Breast epithelium (tissue), 4 donors: ENCODE results near the gene NR6A1. TPM values are rescaled to one million over a fixed set of nuclear protein-coding genes. Genes with fewer than 3 reads are reported as not detected.
A peak's percentile ranks its signal among the peaks of the same experiment; 100 is the strongest.

Source experiments
- DNase-seq, 2 donors: peaks; one replicate each; pipeline ENCODE4 v3.0.0-alpha.2; 2019; ENCODE audit warnings: low spot score in 2 of 2
- H3K27ac ChIP-seq, 2 donors: fragments of 200-600 bp; sonication (generic) in 1 of 2; one replicate each; pipeline ENCODE4 v1.5.1; 2016 to 2019; ENCODE audit warnings: mild to moderate bottlenecking in 1 of 2
- H3K27me3 ChIP-seq, 2 donors: fragments of 200-600 bp; sonication (generic) in 1 of 2; one replicate each; pipeline versions ENCODE4 v1.5.1 to v1.6.0; 2017 to 2019; ENCODE audit warnings: control low read depth in 1 of 2, mild to moderate bottlenecking in 1 of 2
- H3K36me3 ChIP-seq: fragments of 200-600 bp; one replicate; pipeline ENCODE4 v1.5.1; 2019
- H3K4me1 ChIP-seq, 2 donors: fragments of 200-600 bp; sonication (generic); one replicate each; pipeline ENCODE4 v1.5.1; 2016 to 2019; ENCODE audit warnings: control low read depth in 1 of 2
- H3K4me3 ChIP-seq, 3 donors: fragments of 200-600 bp; sonication (generic); 1 replicate in 2 of 3; 2 replicates in 1 of 3; pipeline ENCODE4 v1.5.1; 2016 to 2019; ENCODE audit warnings: mild to moderate bottlenecking in 3 of 3, moderate library complexity in 2 of 3
- H3K9me3 ChIP-seq, 2 donors: fragments of 200-600 bp; sonication (generic) in 1 of 2; one replicate each; pipeline ENCODE4 v1.5.1; 2016 to 2019; ENCODE audit warnings: control low read depth in 1 of 2
- POLR2A ChIP-seq: fragments of 450-650 bp; IDR thresholded peaks from one replicate; pipeline ENCODE4 v1.6.1; 2016; ENCODE audit warnings: antibody characterized with exemption, mild to moderate bottlenecking, moderate library complexity
- POLR2AphosphoS5 ChIP-seq, 3 donors: sonication (generic); formaldehyde crosslinking; IDR thresholded peaks; one replicate each; pipeline ENCODE4 v1.6.1; 2017; ENCODE audit warnings: antibody characterized with exemption in 3 of 3
- intact Hi-C: fragments of 100-400 bp; cut with DNase I; formaldehyde crosslinking; loops from one replicate; pipeline ENCODE4 v1.15.1; 2023; ENCODE audit warnings: low total_unique reads
- total RNA-seq, 3 donors: library from RNA; depleted of rRNA; stranded (reverse); fragments of >200 nt; gene quantifications; one replicate each; pipeline ENCODE4 v1.1.0, GENCODE V29; 2016
- TF ChIP-seq, protein P1 (sequence below), 3 donors: fragments of 450-650 bp; IDR thresholded peaks; one replicate each; pipeline ENCODE4 v1.5.1; 2016 to 2017; ENCODE audit warnings: antibody characterized with exemption in 3 of 3, mild to moderate bottlenecking in 3 of 3, moderate library complexity in 3 of 3

The NR6A1 gene
- total RNA-seq, 3 donors from 2014 or later, result 1.3 to 5.3 (median 3.9) TPM

DNA sequence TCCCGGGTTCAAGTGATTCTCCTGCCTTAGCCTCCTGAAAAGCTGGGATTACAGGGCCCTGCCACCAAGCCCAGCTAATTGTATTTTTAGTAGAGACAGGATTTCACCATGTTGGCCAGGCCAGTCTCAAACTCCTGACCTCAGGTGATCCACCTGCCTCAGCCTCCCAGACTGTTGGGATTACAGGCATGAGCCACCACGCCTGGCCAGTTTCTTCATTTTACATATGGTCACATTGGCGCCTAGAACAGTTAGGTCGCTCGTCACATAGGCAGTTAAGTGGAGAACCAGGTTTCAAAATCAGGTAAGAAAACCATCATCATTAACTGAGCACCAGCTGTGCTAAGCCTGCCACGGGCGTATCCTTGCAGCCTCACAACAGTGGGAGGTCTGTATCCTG is 41.9 kb upstream of the NR6A1 start:
- intact Hi-C loops, result no loop called here
- no peak overlapping the region for H3K4me3 ChIP-seq
- H3K36me3 ChIP-seq, result no peaks in the 10 kb centered on the region
- peak overlapping the region; percentile 58 to 69 for H3K27ac ChIP-seq
- H3K9me3 ChIP-seq, result no peaks in the 10 kb centered on the region
- H3K27me3 ChIP-seq, result no peaks in the 10 kb centered on the region
- TF ChIP-seq POLR2AphosphoS5 (IDR thresholded peaks at IDR 0.05), result no peak
- TF ChIP-seq, protein P1, sequence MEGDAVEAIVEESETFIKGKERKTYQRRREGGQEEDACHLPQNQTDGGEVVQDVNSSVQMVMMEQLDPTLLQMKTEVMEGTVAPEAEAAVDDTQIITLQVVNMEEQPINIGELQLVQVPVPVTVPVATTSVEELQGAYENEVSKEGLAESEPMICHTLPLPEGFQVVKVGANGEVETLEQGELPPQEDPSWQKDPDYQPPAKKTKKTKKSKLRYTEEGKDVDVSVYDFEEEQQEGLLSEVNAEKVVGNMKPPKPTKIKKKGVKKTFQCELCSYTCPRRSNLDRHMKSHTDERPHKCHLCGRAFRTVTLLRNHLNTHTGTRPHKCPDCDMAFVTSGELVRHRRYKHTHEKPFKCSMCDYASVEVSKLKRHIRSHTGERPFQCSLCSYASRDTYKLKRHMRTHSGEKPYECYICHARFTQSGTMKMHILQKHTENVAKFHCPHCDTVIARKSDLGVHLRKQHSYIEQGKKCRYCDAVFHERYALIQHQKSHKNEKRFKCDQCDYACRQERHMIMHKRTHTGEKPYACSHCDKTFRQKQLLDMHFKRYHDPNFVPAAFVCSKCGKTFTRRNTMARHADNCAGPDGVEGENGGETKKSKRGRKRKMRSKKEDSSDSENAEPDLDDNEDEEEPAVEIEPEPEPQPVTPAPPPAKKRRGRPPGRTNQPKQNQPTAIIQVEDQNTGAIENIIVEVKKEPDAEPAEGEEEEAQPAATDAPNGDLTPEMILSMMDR (IDR thresholded peaks at IDR 0.05), result no peak
- peaks cover 0 to 5% of the 10 kb centered on the region in 2 donors for H3K4me1 ChIP-seq
- no peak for DNase-seq

DNA sequence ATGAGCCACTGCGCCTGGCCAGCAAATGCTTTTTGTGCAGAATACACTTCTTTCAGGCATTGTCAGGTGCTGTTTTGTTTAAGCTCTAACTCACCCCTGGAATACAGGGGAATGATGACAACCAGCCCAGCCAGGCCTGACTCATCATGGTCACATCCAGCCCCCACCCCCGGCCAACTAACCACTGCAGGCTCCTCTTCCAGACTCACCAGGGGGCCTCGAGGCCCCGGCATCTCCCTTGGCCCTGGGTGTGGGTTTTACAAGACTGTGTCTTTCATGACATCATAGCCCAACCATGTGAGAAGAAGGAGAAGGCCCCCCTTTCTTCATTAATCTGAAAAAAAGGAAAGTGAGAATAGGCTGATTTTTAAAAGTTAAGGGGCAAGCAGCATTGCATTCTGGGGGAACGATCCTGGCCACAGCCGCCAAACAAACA is 41.3 kb upstream of the NR6A1 start:
- peaks cover 0 to 5% of the 10 kb centered on the region in 2 donors for H3K4me1 ChIP-seq
- no peaks in the 10 kb centered on the region for H3K36me3 ChIP-seq
- TF ChIP-seq POLR2A (no peak), POLR2AphosphoS5 (IDR thresholded peaks at IDR 0.05) (no peak)
- TF ChIP-seq, protein P1 (IDR thresholded peaks at IDR 0.05), result no peak
- H3K27ac ChIP-seq, result peak overlapping the region; percentile 69 to 86
- no peaks in the 10 kb centered on the region for H3K9me3 ChIP-seq
- no peaks in the 10 kb centered on the region for H3K27me3 ChIP-seq
- intact Hi-C loops, result no loop called here
- DNase-seq, result peak in 1 of 2 donors; percentile 58
- H3K4me3 ChIP-seq, result no peak overlapping the region

DNA sequence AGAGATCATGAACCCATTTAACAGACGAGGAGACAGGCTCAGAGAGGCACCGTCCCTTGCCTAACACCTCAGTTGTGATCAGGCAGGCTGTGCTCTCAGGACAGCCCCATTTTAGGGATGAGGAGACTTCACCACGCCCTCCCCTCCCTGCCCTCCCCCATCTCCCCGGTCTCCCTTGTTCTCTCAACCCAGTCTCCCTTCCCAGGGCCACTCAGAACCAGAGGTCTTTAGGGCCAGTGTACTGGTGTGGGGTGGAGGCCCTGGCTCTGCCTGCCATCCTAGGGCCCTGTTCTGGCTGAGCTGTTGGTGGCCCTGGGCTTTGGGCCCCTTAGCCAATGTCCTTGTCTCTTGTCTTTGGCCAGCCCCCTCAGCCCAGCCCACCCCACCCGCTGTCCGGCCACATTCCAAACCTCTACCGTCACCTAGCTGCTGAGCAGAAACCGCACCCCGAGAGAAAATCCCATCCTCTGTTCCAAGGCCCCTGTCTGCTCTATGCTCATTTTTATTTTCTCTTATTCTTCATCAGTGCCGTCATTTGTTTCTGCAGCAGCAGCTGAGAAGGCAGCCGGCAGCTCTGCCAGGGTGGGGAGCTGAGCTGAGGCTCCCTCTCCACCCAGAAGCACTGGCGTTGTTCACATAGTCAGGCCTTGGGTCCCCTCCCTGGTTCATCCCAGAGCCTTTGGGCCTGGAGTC is 39.7 kb upstream of the NR6A1 start:
- Histone ChIP-seq H3K27ac (peak overlapping the region; percentile 69 to 86), H3K9me3 (no peaks in the 10 kb centered on the region), H3K4me1 (peaks cover 0 to 5% of the 10 kb centered on the region in 2 donors), H3K4me3 (no peak overlapping the region), H3K27me3 (no peaks in the 10 kb centered on the region), H3K36me3 (no peaks in the 10 kb centered on the region)
- intact Hi-C loops, result no loop called here
- TF ChIP-seq POLR2AphosphoS5 (IDR thresholded peaks at IDR 0.05) (no peak), POLR2A (no peak)
- TF ChIP-seq, protein P1 (IDR thresholded peaks at IDR 0.05), result no peak
- peak in 1 of 2 donors; percentile 42 for DNase-seq

DNA sequence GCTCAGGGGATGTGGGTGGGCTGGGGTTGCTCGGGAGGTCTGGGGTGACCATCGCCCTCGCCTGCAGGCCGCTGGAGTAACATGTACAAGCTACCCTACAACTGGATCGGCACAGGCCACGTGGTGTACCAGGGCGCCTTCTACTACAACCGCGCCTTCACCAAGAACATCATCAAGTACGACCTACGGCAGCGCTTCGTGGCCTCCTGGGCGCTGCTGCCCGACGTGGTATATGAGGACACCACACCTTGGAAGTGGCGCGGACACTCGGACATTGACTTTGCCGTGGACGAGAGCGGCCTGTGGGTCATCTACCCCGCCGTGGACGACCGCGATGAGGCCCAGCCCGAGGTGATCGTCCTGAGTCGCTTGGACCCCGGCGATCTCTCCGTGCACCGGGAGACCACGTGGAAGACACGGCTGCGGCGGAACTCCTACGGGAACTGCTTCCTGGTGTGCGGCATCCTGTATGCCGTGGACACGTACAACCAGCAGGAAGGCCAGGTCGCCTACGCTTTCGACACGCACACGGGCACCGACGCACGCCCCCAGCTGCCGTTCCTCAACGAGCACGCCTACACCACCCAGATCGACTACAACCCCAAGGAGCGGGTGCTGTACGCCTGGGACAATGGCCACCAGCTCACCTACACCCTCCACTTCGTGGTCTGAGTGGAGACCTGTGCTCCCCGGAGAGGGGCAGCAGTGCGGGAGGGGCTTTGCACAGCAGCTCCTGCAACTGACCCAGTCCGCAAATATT is 38.8 kb upstream of the NR6A1 start:
- Histone ChIP-seq H3K27me3 (no peaks in the 10 kb centered on the region), H3K36me3 (no peaks in the 10 kb centered on the region), H3K4me3 (no peak overlapping the region), H3K4me1 (peaks cover 0 to 5% of the 10 kb centered on the region in 2 donors), H3K27ac (peak overlapping the region; percentile 69 to 86), H3K9me3 (no peaks in the 10 kb centered on the region)
- TF ChIP-seq, protein P1 (IDR thresholded peaks at IDR 0.05), result no peak
- TF ChIP-seq POLR2AphosphoS5 (IDR thresholded peaks at IDR 0.05) (no peak), POLR2A (no peak)
- intact Hi-C loops, result no loop called here
- no peak for DNase-seq

DNA sequence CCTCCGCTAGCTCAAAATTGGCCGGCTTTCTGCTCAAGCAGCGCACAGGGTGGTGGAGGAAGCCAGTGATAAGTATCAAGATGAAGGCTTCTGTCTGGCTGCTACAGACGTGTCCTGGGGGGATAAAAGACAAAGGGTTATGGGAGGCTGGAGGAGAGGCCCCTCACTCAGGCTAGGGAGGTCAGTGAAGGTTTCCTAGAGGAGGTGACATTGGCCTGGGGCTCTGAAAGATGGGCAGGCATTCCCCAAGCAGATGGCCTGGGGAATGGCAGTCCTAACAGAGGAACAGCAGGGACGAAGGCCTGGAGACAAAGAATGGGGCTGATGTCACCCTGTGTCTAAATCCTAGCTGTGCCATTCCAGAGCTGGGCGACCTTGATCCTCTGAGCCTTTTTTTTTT is 38.1 kb upstream of the NR6A1 start:
- H3K27ac ChIP-seq, result no peak overlapping the region
- no peak for DNase-seq
- peaks cover 0 to 5% of the 10 kb centered on the region in 2 donors for H3K4me1 ChIP-seq
- no peaks in the 10 kb centered on the region for H3K27me3 ChIP-seq
- no peaks in the 10 kb centered on the region for H3K36me3 ChIP-seq
- no peak overlapping the region for H3K4me3 ChIP-seq
- H3K9me3 ChIP-seq, result no peaks in the 10 kb centered on the region
- TF ChIP-seq POLR2A (no peak), POLR2AphosphoS5 (IDR thresholded peaks at IDR 0.05) (no peak)
- TF ChIP-seq, protein P1 (IDR thresholded peaks at IDR 0.05), result no peak
- intact Hi-C loops, result no loop called here
